ENCODE data around the gene APEH. TPM values are rescaled to one million over a fixed set of nuclear protein-coding genes. Genes with fewer than 3 reads are reported as not detected.
A peak's percentile ranks its signal among the peaks of the same experiment; 100 is the strongest.

APEH gene
- total RNA-seq, 1 experiment from 2014 or later: 273 TPM

GRCh38 chr3:49669352-49669751 lies 4.8 kb upstream of the APEH start:
- POLR2A ChIA-PET: interaction anchor here (1.7 kb wide), 1 partner anchor 129 kb away, joined by 5 read pairs; no protein-coding TSS in a partner anchor
- TF ChIP-seq ZNF121 (CRISPR knock-in tag; IDR thresholded peaks at IDR 0.05): no peak
- TF ChIP-seq, protein P1, sequence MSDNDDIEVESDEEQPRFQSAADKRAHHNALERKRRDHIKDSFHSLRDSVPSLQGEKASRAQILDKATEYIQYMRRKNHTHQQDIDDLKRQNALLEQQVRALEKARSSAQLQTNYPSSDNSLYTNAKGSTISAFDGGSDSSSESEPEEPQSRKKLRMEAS (CRISPR knock-in tag; IDR thresholded peaks at IDR 0.05): no peak
- TF ChIP-seq FOXJ3 (CRISPR knock-in tag; IDR thresholded peaks at IDR 0.05; ENCODE audit: borderline replicate concordance): no peak
- no peak for TF ChIP-seq PRRX2 (CRISPR knock-in tag; IDR thresholded peaks at IDR 0.05)
- CTCF ChIA-PET: interaction anchor here (1.3 to 5.4 kb wide), 2 partner anchors 32 to 129 kb away, joined by 4 to 304 read pairs; no protein-coding TSS in a partner anchor
- no peaks in the 10 kb centered on the region for H3K9me3 Mint-ChIP-seq
- no peak overlapping the region for H3K4me3 Mint-ChIP-seq
- no peak for DNase-seq (ENCODE audit: low spot score)
- peaks cover 30% of the 10 kb centered on the region for H3K4me1 Mint-ChIP-seq
- no peaks in the 10 kb centered on the region for H3K36me3 Mint-ChIP-seq
- H3K27ac Mint-ChIP-seq: no peak overlapping the region
- H3K27me3 Mint-ChIP-seq (ENCODE audit: low read depth): no peaks in the 10 kb centered on the region
- no peak for ATAC-seq

- ATAC-seq: no peak
- Mint-ChIP-seq H3K9me3 (no peaks in the 10 kb centered on the region), H3K36me3 (peaks cover 5% of the 10 kb centered on the region; the same call in 1 of the 2 replicates), H3K27me3 (ENCODE audit: low read depth) (no peaks in the 10 kb centered on the region), H3K4me1 (peaks cover 31% of the 10 kb centered on the region), H3K27ac (peak overlapping the region; percentile 22; the same call in 1 of the 2 replicates), H3K4me3 (no peak overlapping the region)
- no peak for DNase-seq (ENCODE audit: low spot score)
- no peak for TF ChIP-seq IRF2 (CRISPR knock-in tag; IDR thresholded peaks at IDR 0.05; ENCODE audit: borderline replicate concordance, low read depth)
- TF ChIP-seq, protein P2, sequence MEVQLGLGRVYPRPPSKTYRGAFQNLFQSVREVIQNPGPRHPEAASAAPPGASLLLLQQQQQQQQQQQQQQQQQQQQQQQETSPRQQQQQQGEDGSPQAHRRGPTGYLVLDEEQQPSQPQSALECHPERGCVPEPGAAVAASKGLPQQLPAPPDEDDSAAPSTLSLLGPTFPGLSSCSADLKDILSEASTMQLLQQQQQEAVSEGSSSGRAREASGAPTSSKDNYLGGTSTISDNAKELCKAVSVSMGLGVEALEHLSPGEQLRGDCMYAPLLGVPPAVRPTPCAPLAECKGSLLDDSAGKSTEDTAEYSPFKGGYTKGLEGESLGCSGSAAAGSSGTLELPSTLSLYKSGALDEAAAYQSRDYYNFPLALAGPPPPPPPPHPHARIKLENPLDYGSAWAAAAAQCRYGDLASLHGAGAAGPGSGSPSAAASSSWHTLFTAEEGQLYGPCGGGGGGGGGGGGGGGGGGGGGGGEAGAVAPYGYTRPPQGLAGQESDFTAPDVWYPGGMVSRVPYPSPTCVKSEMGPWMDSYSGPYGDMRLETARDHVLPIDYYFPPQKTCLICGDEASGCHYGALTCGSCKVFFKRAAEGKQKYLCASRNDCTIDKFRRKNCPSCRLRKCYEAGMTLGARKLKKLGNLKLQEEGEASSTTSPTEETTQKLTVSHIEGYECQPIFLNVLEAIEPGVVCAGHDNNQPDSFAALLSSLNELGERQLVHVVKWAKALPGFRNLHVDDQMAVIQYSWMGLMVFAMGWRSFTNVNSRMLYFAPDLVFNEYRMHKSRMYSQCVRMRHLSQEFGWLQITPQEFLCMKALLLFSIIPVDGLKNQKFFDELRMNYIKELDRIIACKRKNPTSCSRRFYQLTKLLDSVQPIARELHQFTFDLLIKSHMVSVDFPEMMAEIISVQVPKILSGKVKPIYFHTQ (CRISPR knock-in tag; IDR thresholded peaks at IDR 0.05): no peak
- TF ChIP-seq, protein P3, sequence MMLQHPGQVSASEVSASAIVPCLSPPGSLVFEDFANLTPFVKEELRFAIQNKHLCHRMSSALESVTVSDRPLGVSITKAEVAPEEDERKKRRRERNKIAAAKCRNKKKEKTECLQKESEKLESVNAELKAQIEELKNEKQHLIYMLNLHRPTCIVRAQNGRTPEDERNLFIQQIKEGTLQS (CRISPR knock-in tag; conservative IDR thresholded peaks at IDR 0.05): no peak
- no peak for TF ChIP-seq GRHL2 (CRISPR knock-in tag; IDR thresholded peaks at IDR 0.05; ENCODE audit: insufficient replicate concordance, severe bottlenecking)
- no peak for TF ChIP-seq NFE2L1 (CRISPR knock-in tag; IDR thresholded peaks at IDR 0.05)
- no peak for TF ChIP-seq ATF1 (CRISPR knock-in tag; IDR thresholded peaks at IDR 0.05)
- TF ChIP-seq TEAD1 (CRISPR knock-in tag; IDR thresholded peaks at IDR 0.05): no peak
- TF ChIP-seq NFYB (CRISPR knock-in tag; conservative IDR thresholded peaks at IDR 0.05; ENCODE audit: low read depth): no peak
- TF ChIP-seq, protein P4, sequence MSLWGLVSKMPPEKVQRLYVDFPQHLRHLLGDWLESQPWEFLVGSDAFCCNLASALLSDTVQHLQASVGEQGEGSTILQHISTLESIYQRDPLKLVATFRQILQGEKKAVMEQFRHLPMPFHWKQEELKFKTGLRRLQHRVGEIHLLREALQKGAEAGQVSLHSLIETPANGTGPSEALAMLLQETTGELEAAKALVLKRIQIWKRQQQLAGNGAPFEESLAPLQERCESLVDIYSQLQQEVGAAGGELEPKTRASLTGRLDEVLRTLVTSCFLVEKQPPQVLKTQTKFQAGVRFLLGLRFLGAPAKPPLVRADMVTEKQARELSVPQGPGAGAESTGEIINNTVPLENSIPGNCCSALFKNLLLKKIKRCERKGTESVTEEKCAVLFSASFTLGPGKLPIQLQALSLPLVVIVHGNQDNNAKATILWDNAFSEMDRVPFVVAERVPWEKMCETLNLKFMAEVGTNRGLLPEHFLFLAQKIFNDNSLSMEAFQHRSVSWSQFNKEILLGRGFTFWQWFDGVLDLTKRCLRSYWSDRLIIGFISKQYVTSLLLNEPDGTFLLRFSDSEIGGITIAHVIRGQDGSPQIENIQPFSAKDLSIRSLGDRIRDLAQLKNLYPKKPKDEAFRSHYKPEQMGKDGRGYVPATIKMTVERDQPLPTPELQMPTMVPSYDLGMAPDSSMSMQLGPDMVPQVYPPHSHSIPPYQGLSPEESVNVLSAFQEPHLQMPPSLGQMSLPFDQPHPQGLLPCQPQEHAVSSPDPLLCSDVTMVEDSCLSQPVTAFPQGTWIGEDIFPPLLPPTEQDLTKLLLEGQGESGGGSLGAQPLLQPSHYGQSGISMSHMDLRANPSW (CRISPR knock-in tag; conservative IDR thresholded peaks at IDR 0.05; ENCODE audit: low read depth): no peak
- no peak for TF ChIP-seq ZNF121 (CRISPR knock-in tag; IDR thresholded peaks at IDR 0.05)
- TF ChIP-seq, protein P5, sequence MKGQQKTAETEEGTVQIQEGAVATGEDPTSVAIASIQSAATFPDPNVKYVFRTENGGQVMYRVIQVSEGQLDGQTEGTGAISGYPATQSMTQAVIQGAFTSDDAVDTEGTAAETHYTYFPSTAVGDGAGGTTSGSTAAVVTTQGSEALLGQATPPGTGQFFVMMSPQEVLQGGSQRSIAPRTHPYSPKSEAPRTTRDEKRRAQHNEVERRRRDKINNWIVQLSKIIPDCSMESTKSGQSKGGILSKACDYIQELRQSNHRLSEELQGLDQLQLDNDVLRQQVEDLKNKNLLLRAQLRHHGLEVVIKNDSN (CRISPR knock-in tag; IDR thresholded peaks at IDR 0.05): no peak
- TF ChIP-seq MXD4 (CRISPR knock-in tag; IDR thresholded peaks at IDR 0.05; ENCODE audit: borderline replicate concordance): no peak
- no peak for TF ChIP-seq EMX1 (CRISPR knock-in tag; IDR thresholded peaks at IDR 0.05)
- no peak for TF ChIP-seq FOXP1 (CRISPR knock-in tag; IDR thresholded peaks at IDR 0.05; ENCODE audit: borderline replicate concordance)
- no peak for TF ChIP-seq JUN (CRISPR knock-in tag; IDR thresholded peaks at IDR 0.05)
- TF ChIP-seq ATF2 (CRISPR knock-in tag; IDR thresholded peaks at IDR 0.05; ENCODE audit: borderline replicate concordance, low read depth): no peak
- TF ChIP-seq, protein P6, sequence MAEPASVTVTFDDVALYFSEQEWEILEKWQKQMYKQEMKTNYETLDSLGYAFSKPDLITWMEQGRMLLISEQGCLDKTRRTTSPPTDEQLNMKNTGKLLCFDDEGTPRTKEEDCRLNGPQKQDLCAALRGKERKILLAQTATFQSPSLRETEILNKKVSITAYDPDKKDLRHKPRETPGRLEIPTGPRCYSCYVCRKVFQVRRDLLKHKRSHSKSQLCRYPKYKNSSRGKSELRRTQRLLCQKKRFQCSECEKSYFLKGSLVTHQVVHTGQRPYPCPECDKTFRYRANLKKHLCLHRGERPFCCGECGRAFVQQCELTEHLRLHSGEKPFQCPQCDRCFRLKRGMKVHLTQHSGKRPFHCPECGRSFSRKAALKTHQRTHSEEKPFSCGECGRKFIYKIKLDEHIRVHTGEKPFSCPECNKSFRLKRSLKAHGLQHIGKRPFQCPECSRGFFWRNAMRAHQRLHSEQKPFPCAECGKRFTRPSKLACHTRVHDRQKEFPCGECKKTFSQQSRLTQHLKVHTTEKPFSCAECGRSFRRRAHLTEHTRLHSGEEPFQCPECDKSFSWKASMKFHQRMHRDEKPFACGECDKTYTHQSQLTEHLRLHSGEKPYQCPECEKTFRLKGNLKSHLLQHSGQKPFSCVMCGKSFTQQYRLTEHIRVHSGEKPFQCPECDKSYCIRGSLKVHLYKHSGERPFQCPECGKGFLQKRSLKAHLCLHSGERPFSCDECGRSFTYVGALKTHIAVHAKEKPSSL (CRISPR knock-in tag; conservative IDR thresholded peaks at IDR 0.05): no peak
- no peak for TF ChIP-seq ZNF416 (CRISPR knock-in tag; IDR thresholded peaks at IDR 0.05)
- no peak for TF ChIP-seq IRF1 (CRISPR knock-in tag; IDR thresholded peaks at IDR 0.05)
- ChIA-PET POLR2A (interaction anchor here (0.7 to 2.8 kb wide), 3 partner anchors 131 to 148 kb away, joined by 4 to 27 read pairs (median 4); no protein-coding TSS in a partner anchor), CTCF (interaction anchor here (0.6 to 5.4 kb wide), 23 partner anchors 8 to 216 kb away, joined by 3 to 304 read pairs (median 10); partner anchors contain the start of genes BSN and DAG1)
These were observed 3.2 kb upstream of the APEH start for GRCh38 chr3:49670940-49671290.
